HepG2 (cell line): ENCODE measurements around the gene SLC25A28. TPM values are rescaled to one million over a fixed set of nuclear protein-coding genes. Genes with fewer than 3 reads are reported as not detected.

ENCODE experiments used
- ATAC-seq: fragments of 200-7000 bp; cut with Tn5 transposase; 3 replicates; pipeline ENCODE4 v1.9.1; 2020; ENCODE audit warnings: mild to moderate bottlenecking, moderate library complexity
- BruUV-seq: library from RNA; stranded (reverse); fragments of 400-500 nt; replicated peaks from 2 replicates; lab custom pipeline; 2021; lab: Mats Ljungman, UMichigan
- CTCF ChIA-PET: fragments of 300-600 bp; formaldehyde crosslinking; extraction: SDS; loops from one replicate; lab custom pipeline; 2021; ENCODE audit warnings: low total read pairs, inconsistent platforms, low intra/inter-chr PET ratio; lab: Yijun Ruan, JAX
- POLR2A ChIA-PET: fragments of 350-600 bp; sonication (Branson Sonifier 250); formaldehyde crosslinking; loops from one replicate; lab custom pipeline; 2020; ENCODE audit warnings: antibody characterized with exemption, inconsistent platforms; lab: Yijun Ruan, JAX
- DNase-seq: peaks from one replicate; pipeline ENCODE4 v3.0.0-alpha.2; 2015; ENCODE audit warnings: low spot score
- FAIRE-seq: peaks from 3 replicates; lab custom pipeline; 2011; peaks lifted over from hg19 to GRCh38; lab: Jason Lieb, UNC
- H2AFZ ChIP-seq: one replicate; pipeline ENCODE4 v1.6.1; 2011; ENCODE audit warnings: low read length, inconsistent platforms
- H3K27ac ChIP-seq: fragments of 300-600 bp; 3 replicates; pipeline ENCODE4 v1.8.0; 2011; ENCODE audit warnings: mixed run types, mild to moderate bottlenecking, mixed read lengths, low read length, inconsistent platforms; ENCODE audit not compliant: insufficient read depth; ENCODE audit errors: extremely low read length
- H3K27me3 ChIP-seq, 2 experiments: fragments of 200-600 bp in 1 of 2; 2 replicates in 1 of 2; 3 replicates in 1 of 2; pipeline versions ENCODE4 v1.6.0 to v1.8.0; 2011; ENCODE audit warnings: low read length in 2 of 2, mild to moderate bottlenecking in 2 of 2, moderate library complexity in 2 of 2, inconsistent platforms in 1 of 2; ENCODE audit not compliant: insufficient read depth in 2 of 2, control insufficient read depth in 1 of 2
- H3K36me3 ChIP-seq, 2 experiments: fragments of 200-600 bp in 1 of 2; replicated peaks in 1 of 2; 2 replicates in 1 of 2; 3 replicates in 1 of 2; pipeline versions ENCODE4 v1.5.1 to v1.8.0; 2011; ENCODE audit warnings: low read length in 2 of 2, inconsistent platforms in 1 of 2; ENCODE audit not compliant: insufficient read depth in 2 of 2, control insufficient read depth in 1 of 2
- H3K4me1 ChIP-seq: 2 replicates; pipeline ENCODE4 v1.5.1; 2012; ENCODE audit warnings: low read length, inconsistent platforms; ENCODE audit not compliant: insufficient read depth
- H3K4me2 ChIP-seq: 2 replicates; pipeline ENCODE4 v1.6.0; 2011; ENCODE audit warnings: low read depth, low read length, inconsistent platforms
- H3K4me3 ChIP-seq, 3 experiments: fragments of 200-600 bp in 1 of 3; sonication (generic), shearing (Covaris generic) in 1 of 3; replicated peaks in 1 of 3; 2 replicates each; pipeline ENCODE4 v1.5.1; 2011 to 2016; ENCODE audit warnings: low read length in 3 of 3, inconsistent platforms in 2 of 3, low read depth in 2 of 3, mild to moderate bottlenecking in 2 of 3, control low read depth in 1 of 3, mixed read lengths in 1 of 3; ENCODE audit not compliant: insufficient read depth in 1 of 3
- H3K79me2 ChIP-seq: one replicate; pipeline ENCODE4 v1.6.1; 2011; ENCODE audit warnings: low read length, inconsistent platforms; ENCODE audit not compliant: insufficient read depth
- H3K9ac ChIP-seq: 2 replicates; pipeline ENCODE4 v1.6.0; 2011; ENCODE audit warnings: mild to moderate bottlenecking, low read depth, low read length, inconsistent platforms; ENCODE audit not compliant: insufficient read depth
- H3K9me3 ChIP-seq: 2 replicates; pipeline ENCODE4 v1.5.1; 2012; ENCODE audit warnings: mild to moderate bottlenecking, low read length
- H4K20me1 ChIP-seq: 2 replicates; pipeline ENCODE4 v1.6.0; 2011; ENCODE audit warnings: inconsistent platforms, mild to moderate bottlenecking, low read length, moderate library complexity; ENCODE audit not compliant: insufficient read depth
- AGO1 ChIP-seq: fragments of 200-400 bp; formaldehyde crosslinking; IDR thresholded peaks from 2 replicates; pipeline ENCODE4 v1.6.1; 2017; ENCODE audit warnings: mild to moderate bottlenecking, low read depth, low read length, moderate library complexity; ENCODE audit not compliant: poor library complexity, severe bottlenecking
- ARHGAP35 ChIP-seq: sonication (generic); formaldehyde crosslinking; IDR thresholded peaks from 2 replicates; pipeline ENCODE4 v1.9.0; 2022; ENCODE audit warnings: mild to moderate bottlenecking, inconsistent platforms, moderate library complexity, missing genetic modification reagents, borderline replicate concordance
- ATRX ChIP-seq: sonication (generic); formaldehyde crosslinking; IDR thresholded peaks from 2 replicates; pipeline ENCODE4 v1.4.0; 2020; ENCODE audit warnings: missing genetic modification reagents, borderline replicate concordance
- EHMT2 ChIP-seq: fragments of 200-600 bp; sonication (generic); IDR thresholded peaks from 2 replicates; pipeline ENCODE4 v1.7.0; 2017; ENCODE audit warnings: antibody characterized with exemption, low read depth, low read length, borderline replicate concordance
- EZH2 ChIP-seq: conservative IDR thresholded peaks from 2 replicates; pipeline ENCODE4 v1.6.1; 2012; ENCODE audit warnings: mild to moderate bottlenecking, low read depth, low read length, moderate library complexity
- ISX ChIP-seq: sonication (generic); formaldehyde crosslinking; conservative IDR thresholded peaks from 2 replicates; pipeline ENCODE4 v1.5.0; 2020; ENCODE audit warnings: missing genetic modification reagents
- ONECUT2 ChIP-seq: sonication (generic); formaldehyde crosslinking; IDR thresholded peaks from 2 replicates; pipeline ENCODE4 v1.4.0; 2020; ENCODE audit warnings: missing genetic modification reagents
- PAF1 ChIP-seq: IDR thresholded peaks from 2 replicates; pipeline ENCODE4 v1.6.1; 2016; ENCODE audit warnings: missing genetic modification reagents, missing compliant biosample characterization
- SPEN ChIP-seq: sonication (generic); formaldehyde crosslinking; IDR thresholded peaks from 2 replicates; pipeline ENCODE4 v1.5.1; 2020; ENCODE audit warnings: low read depth, mild to moderate bottlenecking, missing genetic modification reagents
- SUZ12 ChIP-seq: fragments of 150-350 bp; IDR thresholded peaks from 2 replicates; pipeline ENCODE4 v1.6.1; 2014; ENCODE audit warnings: low read depth, low read length
- ZNF350 ChIP-seq: sonication (generic); formaldehyde crosslinking; IDR thresholded peaks from 2 replicates; pipeline ENCODE4 v1.4.0; 2020; ENCODE audit warnings: mild to moderate bottlenecking, low read depth, missing genetic modification reagents, borderline replicate concordance
- ZNF557 ChIP-seq: sonication (generic); formaldehyde crosslinking; IDR thresholded peaks from 2 replicates; pipeline ENCODE4 v1.4.0; 2020; ENCODE audit warnings: missing genetic modification reagents
- WGBS: methylation state at CpG from one replicate; pipeline ENCODE4 v1.1.6; 2017; ENCODE audit warnings: low lambda C conversion rate; 5-methylcytosine and 5-hydroxymethylcytosine counted together
- in situ Hi-C: cut with HindIII; loops from 2 replicates; pipeline ENCODE4 v1.10.0; 2017; ENCODE audit warnings: low pct_unique_long_range_greater_than_20kb; ENCODE audit not compliant: extremely low pct_ligation_motif_present
- intact Hi-C: fragments of 100-400 bp; cut with micrococcal nuclease; formaldehyde crosslinking; loops from one replicate; pipeline ENCODE4 v1.10.0; 2022; ENCODE audit not compliant: unreplicated experiment
- polyA plus RNA-seq, 8 experiments: library from polyadenylated mRNA; depleted of rRNA in 3 of 8; stranded (reverse) in 7 of 8; unstranded in 1 of 8; fragments of >200 nt; fragmentation: Illumina TruSeq in 4 of 8; extraction: Trizol in 4 of 8; gene quantifications; 2 replicates each; pipeline versions ENCODE4 v1.2.1 to v1.2.3, GENCODE V29; 2011 to 2016; ENCODE audit warnings: low read depth in 4 of 8, missing spikeins in 1 of 8, mixed read lengths in 1 of 8; ENCODE audit not compliant: insufficient read depth in 1 of 8
- total RNA-seq, 5 experiments: library from RNA; depleted of rRNA; stranded (reverse); fragments of >200 nt; fragmentation: Illumina TruSeq; extraction: Trizol; gene quantifications; 2 replicates each; pipeline ENCODE4 v1.2.3, GENCODE V29; 2016; ENCODE audit warnings: low read depth in 1 of 5
- TF ChIP-seq, protein P1 (sequence below): sonication (generic); formaldehyde crosslinking; IDR thresholded peaks from 2 replicates; pipeline ENCODE4 v1.5.1; 2020; ENCODE audit warnings: missing genetic modification reagents, mild to moderate bottlenecking, borderline replicate concordance
- TF ChIP-seq, protein P2 (sequence below): sonication (generic); formaldehyde crosslinking; IDR thresholded peaks from 2 replicates; pipeline ENCODE4 v1.4.0; 2020; ENCODE audit warnings: mild to moderate bottlenecking, missing genetic modification reagents
- TF ChIP-seq, protein P3 (sequence below): sonication (generic); formaldehyde crosslinking; IDR thresholded peaks from 2 replicates; pipeline ENCODE4 v1.9.0; 2021; ENCODE audit warnings: missing genetic modification reagents, borderline replicate concordance

SLC25A28 gene
- total and polyA plus RNA-seq, 2 of the 13 experiments (the other 11 are each of a cell fraction or from before 2014, with no cell fraction given), result 15.2 to 41.0 TPM

DNA sequence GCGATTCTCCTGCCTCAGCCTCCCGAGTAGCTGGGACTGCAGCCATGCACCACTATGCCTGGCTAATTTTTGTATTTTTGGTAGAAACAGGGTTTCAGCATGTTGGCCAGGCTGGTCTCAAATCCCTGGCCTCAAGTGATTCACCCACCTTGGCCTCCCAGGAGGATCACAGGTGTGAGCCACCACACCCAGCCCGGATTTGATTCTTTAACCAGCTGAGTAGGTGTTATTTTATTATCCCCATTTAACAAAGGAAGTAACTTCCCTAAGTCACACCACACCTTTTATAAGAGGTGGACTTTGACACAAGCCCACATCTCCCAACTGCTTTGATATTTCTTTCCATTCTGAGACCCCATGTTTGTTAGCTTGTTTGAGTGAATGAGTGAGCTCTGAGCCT, 25.0 kb downstream of the SLC25A28 start:
- 71% methylated on average over 3 of the region's 3 CpGs for WGBS
- H2AFZ ChIP-seq, result no peak overlapping the region
- no peak for DNase-seq
- no peaks in the 10 kb centered on the region for H4K20me1 ChIP-seq
- H3K9me3 ChIP-seq, result no peaks in the 10 kb centered on the region
- ATAC-seq, result no peak
- FAIRE-seq, result no peak
- H3K79me2 ChIP-seq, result no peaks in the 10 kb centered on the region
- no TSS peak for BruUV-seq
- H3K9ac ChIP-seq, result no peak overlapping the region
- intact Hi-C loops (no loop called here), in situ Hi-C loops (no loop called here)
- CTCF ChIA-PET, result no interaction called here
- H3K27ac ChIP-seq, result no peak overlapping the region
- H3K36me3 ChIP-seq, result no peaks in the 10 kb centered on the region
- POLR2A ChIA-PET, result no interaction called here
- H3K4me1 ChIP-seq, result peaks cover 15% of the 10 kb centered on the region
- TF ChIP-seq, protein P1, sequence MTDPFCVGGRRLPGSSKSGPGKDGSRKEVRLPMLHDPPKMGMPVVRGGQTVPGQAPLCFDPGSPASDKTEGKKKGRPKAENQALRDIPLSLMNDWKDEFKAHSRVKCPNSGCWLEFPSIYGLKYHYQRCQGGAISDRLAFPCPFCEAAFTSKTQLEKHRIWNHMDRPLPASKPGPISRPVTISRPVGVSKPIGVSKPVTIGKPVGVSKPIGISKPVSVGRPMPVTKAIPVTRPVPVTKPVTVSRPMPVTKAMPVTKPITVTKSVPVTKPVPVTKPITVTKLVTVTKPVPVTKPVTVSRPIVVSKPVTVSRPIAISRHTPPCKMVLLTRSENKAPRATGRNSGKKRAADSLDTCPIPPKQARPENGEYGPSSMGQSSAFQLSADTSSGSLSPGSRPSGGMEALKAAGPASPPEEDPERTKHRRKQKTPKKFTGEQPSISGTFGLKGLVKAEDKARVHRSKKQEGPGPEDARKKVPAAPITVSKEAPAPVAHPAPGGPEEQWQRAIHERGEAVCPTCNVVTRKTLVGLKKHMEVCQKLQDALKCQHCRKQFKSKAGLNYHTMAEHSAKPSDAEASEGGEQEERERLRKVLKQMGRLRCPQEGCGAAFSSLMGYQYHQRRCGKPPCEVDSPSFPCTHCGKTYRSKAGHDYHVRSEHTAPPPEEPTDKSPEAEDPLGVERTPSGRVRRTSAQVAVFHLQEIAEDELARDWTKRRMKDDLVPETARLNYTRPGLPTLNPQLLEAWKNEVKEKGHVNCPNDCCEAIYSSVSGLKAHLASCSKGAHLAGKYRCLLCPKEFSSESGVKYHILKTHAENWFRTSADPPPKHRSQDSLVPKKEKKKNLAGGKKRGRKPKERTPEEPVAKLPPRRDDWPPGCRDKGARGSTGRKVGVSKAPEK (CRISPR knock-in tag), result no peak
- TF ChIP-seq, protein P2, sequence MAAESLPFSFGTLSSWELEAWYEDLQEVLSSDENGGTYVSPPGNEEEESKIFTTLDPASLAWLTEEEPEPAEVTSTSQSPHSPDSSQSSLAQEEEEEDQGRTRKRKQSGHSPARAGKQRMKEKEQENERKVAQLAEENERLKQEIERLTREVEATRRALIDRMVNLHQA (CRISPR knock-in tag), result no peak
- TF ChIP-seq EZH2 (no peak), SPEN (CRISPR knock-in tag) (no peak), ARHGAP35 (CRISPR knock-in tag) (no peak), PAF1 (CRISPR knock-in tag) (no peak), ONECUT2 (no peak), EHMT2 (no peak), ATRX (no peak), ZNF557 (no peak), ISX (CRISPR knock-in tag) (no peak), ZNF350 (CRISPR knock-in tag) (no peak), SUZ12 (no peak), AGO1 (no peak)
- TF ChIP-seq, protein P3, sequence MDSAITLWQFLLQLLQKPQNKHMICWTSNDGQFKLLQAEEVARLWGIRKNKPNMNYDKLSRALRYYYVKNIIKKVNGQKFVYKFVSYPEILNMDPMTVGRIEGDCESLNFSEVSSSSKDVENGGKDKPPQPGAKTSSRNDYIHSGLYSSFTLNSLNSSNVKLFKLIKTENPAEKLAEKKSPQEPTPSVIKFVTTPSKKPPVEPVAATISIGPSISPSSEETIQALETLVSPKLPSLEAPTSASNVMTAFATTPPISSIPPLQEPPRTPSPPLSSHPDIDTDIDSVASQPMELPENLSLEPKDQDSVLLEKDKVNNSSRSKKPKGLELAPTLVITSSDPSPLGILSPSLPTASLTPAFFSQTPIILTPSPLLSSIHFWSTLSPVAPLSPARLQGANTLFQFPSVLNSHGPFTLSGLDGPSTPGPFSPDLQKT (CRISPR knock-in tag), result no peak
- H3K27me3 ChIP-seq, result peaks cover 0 to 2% of the 10 kb centered on the region in 2 experiments; a peak in 3 of 5 replicates
- H3K4me2 ChIP-seq, result no peak overlapping the region
- no peak overlapping the region for H3K4me3 ChIP-seq
